Testis (tissue), 2 donors: Measurements from ENCODE around the gene NPLOC4.

Experiments
- POLR2A ChIP-seq: fragments of 450-650 bp; IDR thresholded peaks from one replicate; pipeline ENCODE4 v1.6.1; 2017; ENCODE audit warnings: antibody characterized with exemption, mild to moderate bottlenecking, moderate library complexity
- TF ChIP-seq, protein P1 (sequence below), 3 experiments: fragments of 450-650 bp in 2 of 3; fragments of 200-600 bp in 1 of 3; sonication (generic) in 1 of 3; IDR thresholded peaks; one replicate each; pipeline ENCODE4 v1.5.1; 2016 to 2019; ENCODE audit warnings: antibody characterized with exemption in 3 of 3, mild to moderate bottlenecking in 2 of 3, moderate library complexity in 1 of 3

DNA sequence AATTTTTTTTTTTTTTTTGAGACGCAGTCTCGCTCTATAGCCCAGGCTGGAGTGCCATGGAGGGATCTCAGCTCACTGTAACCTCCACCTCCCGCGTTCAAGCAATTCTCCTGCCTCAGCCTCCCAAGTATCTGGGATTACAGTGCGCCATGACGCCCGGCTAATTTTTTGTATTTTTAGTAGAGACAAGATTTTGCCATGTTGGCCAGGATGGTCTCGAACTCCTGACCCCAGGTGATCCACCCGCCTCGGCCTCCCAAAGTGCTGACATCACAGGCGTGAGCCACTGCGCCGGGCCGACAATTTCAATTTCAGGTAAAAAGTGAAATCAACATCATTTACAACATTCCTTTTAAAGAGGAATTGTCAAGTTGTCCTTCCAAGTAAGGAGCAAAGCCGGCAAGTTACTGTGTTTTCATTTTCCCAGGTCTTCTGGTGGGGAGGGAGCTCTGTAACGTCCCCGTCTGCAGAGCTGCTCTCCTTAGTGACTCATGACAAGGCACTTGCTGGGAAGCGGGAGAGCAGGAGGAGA lies 873 bp downstream of the NPLOC4 start:
- TF ChIP-seq, protein P1, sequence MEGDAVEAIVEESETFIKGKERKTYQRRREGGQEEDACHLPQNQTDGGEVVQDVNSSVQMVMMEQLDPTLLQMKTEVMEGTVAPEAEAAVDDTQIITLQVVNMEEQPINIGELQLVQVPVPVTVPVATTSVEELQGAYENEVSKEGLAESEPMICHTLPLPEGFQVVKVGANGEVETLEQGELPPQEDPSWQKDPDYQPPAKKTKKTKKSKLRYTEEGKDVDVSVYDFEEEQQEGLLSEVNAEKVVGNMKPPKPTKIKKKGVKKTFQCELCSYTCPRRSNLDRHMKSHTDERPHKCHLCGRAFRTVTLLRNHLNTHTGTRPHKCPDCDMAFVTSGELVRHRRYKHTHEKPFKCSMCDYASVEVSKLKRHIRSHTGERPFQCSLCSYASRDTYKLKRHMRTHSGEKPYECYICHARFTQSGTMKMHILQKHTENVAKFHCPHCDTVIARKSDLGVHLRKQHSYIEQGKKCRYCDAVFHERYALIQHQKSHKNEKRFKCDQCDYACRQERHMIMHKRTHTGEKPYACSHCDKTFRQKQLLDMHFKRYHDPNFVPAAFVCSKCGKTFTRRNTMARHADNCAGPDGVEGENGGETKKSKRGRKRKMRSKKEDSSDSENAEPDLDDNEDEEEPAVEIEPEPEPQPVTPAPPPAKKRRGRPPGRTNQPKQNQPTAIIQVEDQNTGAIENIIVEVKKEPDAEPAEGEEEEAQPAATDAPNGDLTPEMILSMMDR (IDR thresholded peaks at IDR 0.05) = no peak
- no peak for TF ChIP-seq POLR2A
